SH-SY5Y (cell line): ENCODE measurements around the gene BHLHE40.

ENCODE experiments used
- GATA2 ChIP-seq: IDR thresholded peaks from 2 replicates; pipeline ENCODE4 v1.6.1; 2011; ENCODE audit warnings: mild to moderate bottlenecking, low read depth, low read length
- GATA3 ChIP-seq: IDR thresholded peaks from 2 replicates; pipeline ENCODE4 v1.6.1; 2011; ENCODE audit warnings: low read depth, mild to moderate bottlenecking, low read length, moderate library complexity

- TF ChIP-seq GATA2: no peak
- no peak for TF ChIP-seq GATA3
These were observed 4.7 kb downstream of the BHLHE40 start for GRCh38 chr3:4983739-4984510.
